Fibroblast of villous mesenchyme (primary cell): ENCODE results near the gene MYO16. TPM values are rescaled to one million over a fixed set of nuclear protein-coding genes. Genes with fewer than 3 reads are reported as not detected.

Experiments used
- DNase-seq: peaks from one replicate; pipeline ENCODE4 v3.0.0-alpha.2; 2010; ENCODE audit warnings: low read depth
- H3K4me3 ChIP-seq: 2 replicates; pipeline ENCODE4 v1.5.1; 2011; ENCODE audit warnings: low read depth, mild to moderate bottlenecking, low read length
- total RNA-seq: library from RNA; depleted of rRNA; stranded (reverse); fragments of >200 nt; gene quantifications from 2 replicates; pipeline ENCODE4 v1.2.3, GENCODE V29; 2012
- TF ChIP-seq, protein P1 (sequence below): IDR thresholded peaks from 2 replicates; pipeline ENCODE4 v1.5.1; 2012; ENCODE audit warnings: low read depth, mild to moderate bottlenecking, low read length; ENCODE audit not compliant: insufficient read depth

MYO16 gene
- total RNA-seq, 1 donor = 0.86 TPM

DNA sequence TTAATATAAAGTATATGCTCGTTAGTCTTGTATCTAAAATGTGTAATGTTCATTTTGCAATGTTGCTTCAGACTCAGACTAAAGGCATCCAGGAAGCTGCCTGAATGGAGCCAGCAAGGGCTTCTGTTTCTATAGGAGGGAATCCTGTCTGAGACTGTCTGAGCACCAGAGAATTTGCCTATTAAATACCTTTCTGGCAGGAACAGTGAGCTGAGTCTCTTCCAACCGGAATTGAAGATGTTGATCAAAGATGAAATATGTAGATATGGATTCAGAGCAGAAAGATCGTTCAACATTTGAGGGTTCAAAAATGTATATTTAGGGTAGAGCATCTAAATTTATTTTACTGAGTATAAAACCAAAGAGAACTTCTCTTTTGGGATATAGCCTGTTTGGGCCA lies 20.9 kb downstream of the MYO16 start:
- H3K4me3 ChIP-seq = no peak overlapping the region
- TF ChIP-seq, protein P1, sequence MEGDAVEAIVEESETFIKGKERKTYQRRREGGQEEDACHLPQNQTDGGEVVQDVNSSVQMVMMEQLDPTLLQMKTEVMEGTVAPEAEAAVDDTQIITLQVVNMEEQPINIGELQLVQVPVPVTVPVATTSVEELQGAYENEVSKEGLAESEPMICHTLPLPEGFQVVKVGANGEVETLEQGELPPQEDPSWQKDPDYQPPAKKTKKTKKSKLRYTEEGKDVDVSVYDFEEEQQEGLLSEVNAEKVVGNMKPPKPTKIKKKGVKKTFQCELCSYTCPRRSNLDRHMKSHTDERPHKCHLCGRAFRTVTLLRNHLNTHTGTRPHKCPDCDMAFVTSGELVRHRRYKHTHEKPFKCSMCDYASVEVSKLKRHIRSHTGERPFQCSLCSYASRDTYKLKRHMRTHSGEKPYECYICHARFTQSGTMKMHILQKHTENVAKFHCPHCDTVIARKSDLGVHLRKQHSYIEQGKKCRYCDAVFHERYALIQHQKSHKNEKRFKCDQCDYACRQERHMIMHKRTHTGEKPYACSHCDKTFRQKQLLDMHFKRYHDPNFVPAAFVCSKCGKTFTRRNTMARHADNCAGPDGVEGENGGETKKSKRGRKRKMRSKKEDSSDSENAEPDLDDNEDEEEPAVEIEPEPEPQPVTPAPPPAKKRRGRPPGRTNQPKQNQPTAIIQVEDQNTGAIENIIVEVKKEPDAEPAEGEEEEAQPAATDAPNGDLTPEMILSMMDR = no peak
- no peak for DNase-seq

DNA sequence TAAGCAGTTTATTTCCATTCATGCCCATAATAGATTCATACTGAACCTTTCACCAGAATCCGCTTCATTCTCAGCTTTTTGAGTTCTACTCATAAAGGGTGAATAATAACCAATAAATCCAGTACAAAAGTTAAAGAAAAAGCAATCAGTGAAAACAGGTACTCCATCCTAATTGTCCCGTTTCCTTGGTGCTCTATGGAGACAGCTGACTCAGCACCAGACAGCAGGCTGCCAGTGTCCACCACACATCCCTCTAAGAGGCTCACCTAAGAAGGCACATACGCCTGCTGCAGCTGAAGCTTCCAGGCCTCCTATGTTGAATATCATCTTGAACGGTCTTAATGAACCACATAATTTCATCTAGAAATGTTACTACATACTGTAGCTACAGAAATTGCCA lies 27.3 kb downstream of the MYO16 start:
- no peak overlapping the region for H3K4me3 ChIP-seq
- no peak for DNase-seq
- TF ChIP-seq, protein P1 = no peak

DNA sequence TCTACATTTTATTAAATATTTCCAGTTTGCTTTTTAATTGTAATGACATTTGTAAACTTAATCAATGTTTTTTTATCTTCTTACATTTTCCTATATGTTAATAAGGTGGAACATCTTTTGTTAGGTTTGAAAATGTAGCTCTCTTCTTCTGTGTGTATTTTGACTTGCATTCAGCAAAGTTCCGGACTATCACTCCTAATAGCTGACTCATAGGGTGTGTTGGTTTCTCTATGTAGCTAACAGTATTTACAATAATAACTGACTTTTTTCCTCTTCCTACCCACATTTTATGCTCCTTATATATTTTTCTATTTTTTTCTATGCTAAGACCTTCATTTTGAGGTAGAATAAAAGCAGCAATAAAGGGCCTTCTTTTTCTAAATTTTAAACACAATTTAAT lies 28.1 kb downstream of the MYO16 start:
- TF ChIP-seq, protein P1 = no peak
- no peak overlapping the region for H3K4me3 ChIP-seq
- no peak for DNase-seq

DNA sequence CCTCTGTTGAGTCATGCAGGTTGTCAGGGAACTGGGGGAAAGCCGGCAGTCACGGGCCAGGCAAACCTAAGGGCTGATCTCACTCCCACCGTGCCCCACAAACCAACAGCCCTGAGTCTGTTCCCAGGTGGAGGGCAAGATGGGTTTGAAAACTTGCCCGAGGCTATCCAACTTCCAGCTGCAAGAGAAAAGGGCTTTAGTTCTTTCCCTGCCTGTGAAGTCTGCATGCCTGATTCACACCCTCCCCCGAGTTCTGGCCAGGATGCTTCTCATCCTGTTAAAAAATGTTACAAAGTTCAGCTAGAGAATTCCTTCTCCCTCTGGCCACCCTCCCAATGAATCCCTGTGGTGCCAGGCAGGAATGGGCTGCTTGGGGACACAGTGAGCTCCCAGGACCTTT lies 33.1 kb downstream of the MYO16 start:
- no peak for DNase-seq
- TF ChIP-seq, protein P1 = no peak
- no peak overlapping the region for H3K4me3 ChIP-seq

DNA sequence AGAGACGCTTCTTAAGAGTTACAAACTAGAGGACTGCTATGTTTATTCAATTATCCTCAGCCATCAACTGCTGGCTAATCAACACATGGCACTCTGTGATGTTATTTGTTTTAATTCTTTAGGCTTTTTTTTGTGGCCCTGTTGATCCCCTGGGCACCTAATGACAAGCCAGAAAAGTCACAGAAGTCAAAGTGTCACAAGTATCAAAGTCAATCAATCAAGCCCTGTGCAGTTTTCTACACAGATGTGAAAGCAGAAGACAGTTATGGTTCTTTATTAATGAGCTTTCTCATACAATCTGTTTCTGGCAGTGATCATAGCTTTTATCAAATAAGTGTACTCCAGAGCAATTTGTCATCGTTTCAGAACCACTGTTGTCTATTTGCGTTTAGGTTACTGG lies 34.3 kb downstream of the MYO16 start:
- no peak overlapping the region for H3K4me3 ChIP-seq
- TF ChIP-seq, protein P1 = no peak
- DNase-seq = no peak

DNA sequence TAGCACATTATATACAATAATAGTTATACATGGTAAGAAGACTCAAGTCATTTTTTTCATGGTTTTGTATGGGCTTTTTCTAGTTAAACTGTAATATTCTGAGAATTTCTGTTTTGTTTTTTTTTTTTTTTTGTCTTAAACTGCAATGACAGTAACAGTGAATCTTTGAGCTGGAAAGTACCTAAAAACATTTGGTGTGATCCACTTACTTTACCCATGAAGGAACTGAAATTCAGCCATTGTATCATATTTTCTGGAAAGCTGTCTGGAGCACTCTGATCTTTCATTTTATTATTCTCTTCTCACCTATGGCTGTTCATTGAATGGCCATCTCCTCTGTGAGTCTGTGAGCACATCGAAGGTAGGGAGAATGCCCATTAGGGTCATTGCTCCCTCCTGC lies 37.8 kb downstream of the MYO16 start:
- DNase-seq = no peak
- no peak overlapping the region for H3K4me3 ChIP-seq
- TF ChIP-seq, protein P1 = no peak

DNA sequence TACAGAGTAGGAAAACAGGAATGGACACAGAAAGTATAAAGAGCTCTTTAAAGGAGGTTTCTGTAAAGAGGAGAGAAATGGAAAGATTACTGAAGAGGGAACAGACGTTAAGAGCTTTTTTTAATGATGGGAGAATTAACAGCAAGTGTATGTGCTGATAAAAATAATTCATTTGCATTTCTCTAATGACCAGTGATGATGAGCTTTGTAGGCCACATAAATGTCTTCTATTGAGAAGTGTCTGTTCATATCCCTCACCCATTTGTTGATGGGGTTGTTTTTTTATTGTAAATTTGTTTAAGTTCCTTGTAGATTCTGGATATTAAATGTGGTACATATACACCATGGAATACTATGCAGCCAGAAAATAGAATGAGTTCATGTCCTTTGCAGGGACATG lies 40.0 kb downstream of the MYO16 start:
- DNase-seq = no peak
- no peak overlapping the region for H3K4me3 ChIP-seq
- TF ChIP-seq, protein P1 = no peak
